Osteocyte (in vitro differentiated cells): ENCODE measurements around the gene METTL22. TPM values are rescaled to one million over a fixed set of nuclear protein-coding genes. Genes with fewer than 3 reads are reported as not detected.

Experiments used
- DNase-seq: peaks from one replicate; pipeline ENCODE4 v3.0.0; 2021; ENCODE audit warnings: mixed read lengths; ENCODE audit not compliant: unreplicated experiment; ENCODE audit errors: extremely low spot score
- H3K27ac Mint-ChIP-seq: one replicate; pipeline ENCODE4 v1.8.0; 2021; ENCODE audit warnings: mild to moderate bottlenecking, mixed read lengths; ENCODE audit not compliant: unreplicated experiment
- H3K27me3 Mint-ChIP-seq: one replicate; pipeline ENCODE4 v1.8.0; 2021; ENCODE audit warnings: mixed read lengths; ENCODE audit not compliant: unreplicated experiment
- H3K36me3 Mint-ChIP-seq: one replicate; pipeline ENCODE4 v1.8.0; 2021; ENCODE audit warnings: mixed read lengths; ENCODE audit not compliant: unreplicated experiment
- H3K4me1 Mint-ChIP-seq: one replicate; pipeline ENCODE4 v1.8.0; 2021; ENCODE audit warnings: mixed read lengths; ENCODE audit not compliant: unreplicated experiment
- H3K4me3 Mint-ChIP-seq: one replicate; pipeline ENCODE4 v1.8.0; 2021; ENCODE audit warnings: mild to moderate bottlenecking, moderate library complexity, mixed read lengths; ENCODE audit not compliant: unreplicated experiment
- H3K9me3 Mint-ChIP-seq: one replicate; pipeline ENCODE4 v1.8.0; 2021; ENCODE audit warnings: mixed read lengths; ENCODE audit not compliant: unreplicated experiment
- CTCF ChIP-seq: fragments of 200-600 bp; sonication (generic); IDR thresholded peaks from 2 replicates; pipeline ENCODE4 v1.5.0; 2021; ENCODE audit warnings: antibody characterized with exemption, mild to moderate bottlenecking, moderate library complexity
- total RNA-seq: library from RNA; stranded (reverse); gene quantifications from 2 replicates; pipeline ENCODE4 v1.2.1, GENCODE V29; 2021

Gene METTL22
- total RNA-seq, 1 donor from 2014 or later: 40.1 TPM

GRCh38 chr16:8589057-8589899, 32.2 kb upstream of the METTL22 start:
- H3K9me3 Mint-ChIP-seq: no peaks in the 10 kb centered on the region
- peaks cover 32% of the 10 kb centered on the region for H3K27me3 Mint-ChIP-seq
- no peaks in the 10 kb centered on the region for H3K36me3 Mint-ChIP-seq
- H3K27ac Mint-ChIP-seq: no peak overlapping the region
- no peak overlapping the region for H3K4me3 Mint-ChIP-seq
- no peak for TF ChIP-seq CTCF
- DNase-seq: no peak
- peaks cover 3% of the 10 kb centered on the region for H3K4me1 Mint-ChIP-seq

GRCh38 chr16:8589900-8590688, 31.4 kb upstream of the METTL22 start, which contains the start of gene TMEM114:
Gene TMEM114, minus strand, starts transcription at chr16:8590511. Its CDS starts 673 bp downstream, at chr16:8589838.
- Mint-ChIP-seq H3K4me3 (peak within 1 kb of the TSS; percentile 26), H3K9me3 (no peaks in the 10 kb centered on the region), H3K4me1 (peaks cover 3% of the 10 kb centered on the region), H3K36me3 (no peaks in the 10 kb centered on the region), H3K27me3 (peaks cover 29% of the 10 kb centered on the region), H3K27ac (no peak within 1 kb of the TSS)
- no peak for TF ChIP-seq CTCF
- no peak for DNase-seq

- DNase-seq: no peak
- Mint-ChIP-seq H3K4me1 (peaks cover 3% of the 10 kb centered on the region), H3K27me3 (peaks cover 22% of the 10 kb centered on the region), H3K36me3 (no peaks in the 10 kb centered on the region), H3K9me3 (no peaks in the 10 kb centered on the region), H3K4me3 (no peak overlapping the region), H3K27ac (no peak overlapping the region)
- TF ChIP-seq CTCF: no peak
Measured at GRCh38 chr16:8590811-8591210, 30.7 kb upstream of the METTL22 start.

GRCh38 chr16:8591451-8591850, 30.0 kb upstream of the METTL22 start:
- Mint-ChIP-seq H3K36me3 (no peaks in the 10 kb centered on the region), H3K9me3 (no peaks in the 10 kb centered on the region), H3K27me3 (peaks cover 22% of the 10 kb centered on the region), H3K27ac (no peak overlapping the region), H3K4me1 (peaks cover 3% of the 10 kb centered on the region), H3K4me3 (no peak overlapping the region)
- DNase-seq: no peak
- no peak for TF ChIP-seq CTCF

- no peak for TF ChIP-seq CTCF
- Mint-ChIP-seq H3K4me1 (peaks cover 3% of the 10 kb centered on the region), H3K27ac (no peak overlapping the region), H3K27me3 (peaks cover 2% of the 10 kb centered on the region), H3K9me3 (no peaks in the 10 kb centered on the region), H3K36me3 (no peaks in the 10 kb centered on the region), H3K4me3 (no peak overlapping the region)
- no peak for DNase-seq
Measured at GRCh38 chr16:8594149-8594666, 27.3 kb upstream of the METTL22 start.
